ENCODE measurements around the gene SPECC1.
"Not testable (repeated sequence)": the region's sequence is repeated elsewhere in the genome, so short reads cannot be mapped to it uniquely, and the experiment has no call there.

SPECC1 gene

DNA sequence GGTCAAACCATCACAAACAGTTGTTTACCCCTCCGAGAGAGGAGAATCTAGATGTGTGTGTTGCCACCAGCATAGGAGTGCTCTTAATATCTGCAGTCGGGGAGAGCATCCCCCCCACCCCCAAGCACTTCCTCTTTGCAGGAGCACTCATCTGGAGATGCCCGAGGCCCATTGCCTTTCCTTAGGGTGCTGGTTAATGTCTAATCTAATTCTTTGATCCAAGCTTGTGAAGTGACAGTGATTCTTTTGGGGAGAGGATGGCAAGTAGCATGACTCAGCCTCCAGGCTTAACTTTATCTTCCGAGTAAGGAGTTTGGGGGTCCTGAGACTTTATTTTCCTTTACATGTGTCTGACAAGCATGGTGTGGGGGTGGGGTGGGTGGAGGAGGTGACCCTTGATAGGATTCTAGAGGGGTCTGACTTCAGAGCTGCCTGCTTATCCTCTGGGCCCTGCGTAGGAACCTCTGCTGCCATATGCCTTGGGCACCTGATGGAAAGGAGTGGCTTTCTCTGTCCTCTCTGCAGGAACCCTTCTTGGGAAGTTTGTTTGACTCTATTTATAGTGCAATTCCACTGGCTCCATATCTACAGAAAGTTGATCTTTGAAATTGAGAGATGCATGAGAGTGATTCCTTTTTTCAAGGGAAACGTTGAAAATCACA, 207.1 kb downstream of the SPECC1 start:
- no peak for DNase-seq

- DNase-seq: no peak
Measured at GRCh38 chr17:20216853-20217252, 207.7 kb downstream of the SPECC1 start.

DNA sequence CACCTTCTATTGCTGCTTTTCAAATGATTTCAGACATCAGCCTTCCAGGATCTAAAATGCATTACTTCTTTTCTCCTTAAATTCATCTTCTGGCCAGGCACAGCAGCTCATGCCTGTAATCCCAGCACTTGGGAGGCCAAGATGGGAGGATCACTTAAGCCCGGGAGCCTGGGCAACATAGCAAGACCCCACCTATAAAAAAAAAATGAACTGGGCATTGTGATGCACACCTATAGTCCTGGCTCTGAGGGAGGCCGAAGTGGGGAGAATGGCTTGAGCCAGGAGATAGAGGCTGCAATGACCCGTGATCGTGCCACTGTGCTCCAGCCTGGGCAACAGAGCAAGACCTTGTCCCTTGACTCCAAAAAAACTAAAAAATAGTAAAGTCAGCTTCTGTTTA, 208.5 kb downstream of the SPECC1 start:
- DNase-seq: no peak

DNA sequence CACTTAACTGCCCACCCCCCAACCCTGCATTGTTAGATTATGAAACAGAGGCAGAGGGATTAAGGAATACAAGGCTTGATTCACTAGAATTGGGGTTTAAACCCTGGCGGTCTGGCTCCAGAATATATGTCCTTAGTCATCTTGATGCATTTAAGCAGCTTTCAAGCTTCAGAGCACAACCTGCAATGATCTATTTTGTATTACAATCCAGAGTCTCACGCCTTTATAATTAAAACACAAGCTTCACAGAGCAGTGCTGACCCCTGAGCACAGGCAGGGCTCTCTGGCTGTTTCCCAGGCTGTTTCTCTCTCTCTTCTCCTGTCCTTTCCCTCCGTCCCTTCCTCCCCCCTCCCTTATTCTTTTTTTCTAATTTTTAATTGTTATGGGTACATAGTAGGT, 209.1 kb downstream of the SPECC1 start:
- no peak for DNase-seq

GRCh38 chr17:20223808-20224328, 214.7 kb downstream of the SPECC1 start:
- DNase-seq: no peak

DNA sequence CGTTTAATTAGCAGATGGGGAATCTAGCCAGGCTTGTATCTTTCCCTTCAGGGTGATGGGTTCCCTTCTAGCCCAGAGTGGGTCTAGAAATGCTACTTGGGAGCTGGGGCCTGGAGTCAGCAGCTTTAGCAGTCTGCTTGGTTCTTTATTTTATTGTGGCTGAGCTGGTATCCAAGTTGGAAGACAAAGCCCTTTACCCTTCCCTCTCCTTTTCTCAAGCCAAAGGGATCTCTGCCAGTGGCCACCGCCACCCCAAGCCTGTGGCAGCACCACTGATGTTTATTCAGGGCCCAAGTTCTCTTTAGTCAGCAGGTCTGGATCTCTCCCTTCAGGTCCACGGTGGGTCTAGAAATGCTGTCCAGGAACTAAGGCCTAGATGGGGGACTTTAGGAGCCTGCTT, 215.2 kb downstream of the SPECC1 start:
- no peak for DNase-seq

- DNase-seq: no peak
Measured at GRCh38 chr17:20225162-20226115, 216.3 kb downstream of the SPECC1 start.

DNA sequence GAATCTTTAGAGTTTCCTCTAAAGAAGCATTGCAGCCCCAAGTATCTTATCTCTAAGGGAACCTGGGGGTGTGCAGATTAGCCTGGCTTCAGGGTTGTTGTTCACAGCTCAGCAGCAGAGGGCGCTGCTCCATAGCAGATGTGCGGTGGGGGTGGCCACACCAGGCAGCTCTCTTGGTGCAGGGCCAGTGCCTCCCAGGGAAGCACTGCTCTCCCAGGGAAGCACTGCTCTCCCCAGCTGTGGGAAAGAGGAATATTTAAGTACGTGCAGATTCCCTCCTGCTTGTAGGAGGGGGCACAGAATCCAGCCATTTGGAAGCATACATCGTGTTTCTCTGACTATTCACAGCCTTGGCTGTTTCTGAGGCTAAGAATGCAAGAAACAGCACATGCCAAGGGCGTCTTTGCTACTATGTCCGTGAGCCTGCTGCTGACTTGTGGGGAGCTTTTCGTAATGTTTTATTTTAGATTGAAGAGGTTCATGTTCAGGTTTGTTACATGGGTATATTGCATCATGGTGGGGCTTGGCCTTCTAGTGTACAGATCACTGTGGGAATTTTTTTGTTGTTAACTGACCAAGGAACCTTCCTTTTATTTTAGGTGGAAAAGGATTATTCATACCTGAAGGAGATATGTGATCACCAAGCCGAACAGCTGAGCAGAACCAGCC, 217.8 kb downstream of the SPECC1 start:
- peak; percentile 30 for DNase-seq

- DNase-seq: not testable (repeated sequence)
Measured at GRCh38 chr17:20227720-20228370, 218.7 kb downstream of the SPECC1 start.

DNA sequence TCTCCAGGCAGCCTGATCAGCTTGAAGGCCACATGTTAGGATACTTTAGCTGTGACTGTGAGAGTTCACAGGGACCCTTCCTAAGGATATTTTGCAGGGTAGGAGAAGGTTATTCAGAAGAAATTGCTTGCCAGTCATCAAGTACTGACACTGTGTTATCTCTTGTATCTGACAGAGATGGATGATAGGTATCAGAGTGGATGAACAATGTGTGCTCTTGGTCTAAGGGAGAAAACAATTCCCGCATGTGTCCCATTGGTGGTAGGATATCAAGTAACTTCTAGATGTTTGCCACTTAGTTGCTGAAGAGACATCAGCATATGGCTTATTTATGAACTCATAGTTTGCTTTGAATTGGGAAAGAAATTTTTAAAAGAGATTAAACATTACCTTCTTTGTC, 219.3 kb downstream of the SPECC1 start:
- no peak for DNase-seq

- no peak for DNase-seq
Measured at GRCh38 chr17:20228860-20229259, 219.7 kb downstream of the SPECC1 start.

DNA sequence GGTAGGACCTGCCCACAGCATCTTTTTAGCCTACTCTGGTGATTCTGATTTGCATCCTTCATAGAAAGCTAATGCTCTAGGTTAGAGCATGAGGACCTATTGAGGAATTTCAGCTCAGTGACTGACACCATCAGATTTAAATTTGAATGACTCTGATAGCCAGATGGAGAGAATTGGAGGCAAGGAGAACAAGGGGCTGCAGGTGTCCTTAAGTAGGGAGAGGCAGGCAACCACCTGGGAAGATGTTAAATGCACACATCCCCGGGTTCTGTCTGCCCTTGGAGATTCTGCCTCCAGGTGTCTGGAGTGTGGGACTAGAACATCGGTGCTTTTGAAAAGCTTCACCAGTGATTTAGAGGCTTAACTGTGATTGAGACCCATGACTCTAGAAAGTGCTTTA, 221.8 kb downstream of the SPECC1 start:
- DNase-seq: no peak

DNA sequence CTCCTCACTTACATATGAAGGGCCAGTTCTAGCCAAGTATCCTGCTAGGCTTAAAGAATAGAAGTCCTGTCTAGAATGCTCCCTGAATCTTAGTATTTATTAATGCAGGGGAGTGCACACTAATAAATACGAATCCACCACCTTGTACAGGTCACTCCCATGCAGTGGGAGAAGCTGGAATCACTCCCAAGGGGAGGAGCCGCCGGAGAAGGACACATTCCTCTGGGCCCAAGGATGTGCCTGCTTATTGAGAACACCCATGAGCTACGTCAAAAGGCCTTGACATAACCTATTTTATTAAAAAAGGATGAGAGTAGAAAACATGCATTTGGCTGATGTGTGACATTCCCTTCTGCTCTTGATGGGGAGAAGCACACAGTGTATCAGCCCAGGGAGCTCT, 223.5 kb downstream of the SPECC1 start:
- DNase-seq: no peak

- no peak for DNase-seq
Measured at GRCh38 chr17:20234276-20234675, 225.1 kb downstream of the SPECC1 start.

GRCh38 chr17:20235747-20236146, 226.6 kb downstream of the SPECC1 start:
- DNase-seq: no peak

GRCh38 chr17:20236578-20237227, 227.5 kb downstream of the SPECC1 start:
- no peak for DNase-seq

DNA sequence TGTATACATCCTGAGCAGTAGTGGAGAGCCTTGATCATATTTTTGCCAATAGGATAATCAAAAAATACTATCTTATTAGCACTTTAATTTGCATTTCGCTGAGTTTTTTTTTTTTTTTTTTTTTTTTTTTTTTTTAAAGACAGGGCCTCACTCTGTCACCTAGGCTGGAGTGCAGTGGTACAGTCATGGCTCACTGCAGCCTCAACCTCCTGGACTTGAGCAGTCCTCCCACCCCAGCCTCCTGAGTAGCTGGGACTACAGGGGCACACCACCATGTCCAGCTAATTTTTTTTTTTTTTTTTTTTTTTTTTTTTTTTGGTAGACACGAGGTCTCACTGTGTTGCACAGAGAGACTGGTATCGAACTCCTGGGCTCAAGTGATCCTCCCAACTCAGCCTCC, 230.6 kb downstream of the SPECC1 start:
- DNase-seq: not testable (repeated sequence)

GRCh38 chr17:20241855-20242254, 232.7 kb downstream of the SPECC1 start:
- DNase-seq: no peak

GRCh38 chr17:20242271-20242670, 233.1 kb downstream of the SPECC1 start:
- no peak for DNase-seq

DNA sequence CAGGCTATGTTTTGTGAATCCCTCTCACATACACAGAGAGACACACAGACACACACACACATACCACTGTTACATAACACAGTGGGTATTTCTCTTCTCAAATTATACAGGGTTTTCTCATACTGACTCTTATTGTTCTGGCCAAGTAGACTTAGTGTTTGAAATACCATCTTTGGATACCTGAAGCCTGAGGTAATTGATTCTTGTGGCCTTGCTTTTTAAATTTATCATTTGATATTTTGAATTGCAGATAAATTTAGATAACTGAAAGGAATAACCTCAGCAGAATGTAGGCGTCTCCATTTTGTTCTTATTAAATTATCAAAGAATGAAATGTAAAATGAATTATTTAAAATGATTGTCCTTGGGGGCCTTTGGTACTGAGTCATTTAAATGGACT, 234.4 kb downstream of the SPECC1 start:
- DNase-seq: no peak

- DNase-seq: no peak
Measured at GRCh38 chr17:20244671-20245070, 235.5 kb downstream of the SPECC1 start.

GRCh38 chr17:20246692-20247091, 237.5 kb downstream of the SPECC1 start:
- DNase-seq: no peak
